PC-3 (cell line): Measurements from ENCODE around the gene UBR3.

Source experiments
- EZH2 ChIP-seq: fragments of 300-600 bp; sonication (generic); IDR thresholded peaks from one replicate; pipeline ENCODE4 v1.6.1; 2017; ENCODE audit warnings: antibody characterized with exemption, mild to moderate bottlenecking, low read length; ENCODE audit not compliant: unreplicated experiment
- TF ChIP-seq, protein P1 (sequence below): fragments of 300-600 bp; sonication (generic); conservative IDR thresholded peaks from 2 replicates; pipeline ENCODE4 v1.5.1; 2017; ENCODE audit warnings: antibody characterized with exemption, low read depth, mild to moderate bottlenecking, low read length

DNA sequence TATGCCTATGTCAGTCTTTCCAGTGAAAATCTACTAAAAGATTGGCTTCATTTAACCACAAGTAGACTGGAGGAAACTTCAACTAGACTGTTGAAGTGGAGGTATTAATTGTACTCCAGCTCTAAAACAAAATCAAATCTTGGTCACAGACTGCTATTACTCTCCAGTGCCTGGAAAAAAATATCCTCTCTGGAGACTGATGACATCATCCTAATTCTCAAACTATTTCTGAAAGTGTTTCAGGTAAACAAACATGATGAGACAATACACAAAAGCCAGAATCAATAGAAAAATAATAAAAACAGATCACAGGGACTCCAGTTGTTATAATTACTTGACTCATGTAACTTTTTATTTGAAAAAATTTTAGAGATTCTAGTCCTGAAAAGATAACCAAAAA lies 263.0 kb downstream of the UBR3 start:
- TF ChIP-seq, protein P1, sequence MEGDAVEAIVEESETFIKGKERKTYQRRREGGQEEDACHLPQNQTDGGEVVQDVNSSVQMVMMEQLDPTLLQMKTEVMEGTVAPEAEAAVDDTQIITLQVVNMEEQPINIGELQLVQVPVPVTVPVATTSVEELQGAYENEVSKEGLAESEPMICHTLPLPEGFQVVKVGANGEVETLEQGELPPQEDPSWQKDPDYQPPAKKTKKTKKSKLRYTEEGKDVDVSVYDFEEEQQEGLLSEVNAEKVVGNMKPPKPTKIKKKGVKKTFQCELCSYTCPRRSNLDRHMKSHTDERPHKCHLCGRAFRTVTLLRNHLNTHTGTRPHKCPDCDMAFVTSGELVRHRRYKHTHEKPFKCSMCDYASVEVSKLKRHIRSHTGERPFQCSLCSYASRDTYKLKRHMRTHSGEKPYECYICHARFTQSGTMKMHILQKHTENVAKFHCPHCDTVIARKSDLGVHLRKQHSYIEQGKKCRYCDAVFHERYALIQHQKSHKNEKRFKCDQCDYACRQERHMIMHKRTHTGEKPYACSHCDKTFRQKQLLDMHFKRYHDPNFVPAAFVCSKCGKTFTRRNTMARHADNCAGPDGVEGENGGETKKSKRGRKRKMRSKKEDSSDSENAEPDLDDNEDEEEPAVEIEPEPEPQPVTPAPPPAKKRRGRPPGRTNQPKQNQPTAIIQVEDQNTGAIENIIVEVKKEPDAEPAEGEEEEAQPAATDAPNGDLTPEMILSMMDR, result no peak
- TF ChIP-seq EZH2, result no peak
